Chondrocyte (in vitro differentiated cells): ENCODE measurements around the gene RRAGA. TPM values are rescaled to one million over a fixed set of nuclear protein-coding genes. Genes with fewer than 3 reads are reported as not detected.
A peak's percentile ranks its signal among the peaks of the same experiment; 100 is the strongest.

Source experiments
- DNase-seq: peaks from one replicate; pipeline ENCODE4 v3.0.0; 2021; ENCODE audit warnings: mixed read lengths, low spot score
- H3K27ac Mint-ChIP-seq: one replicate; pipeline ENCODE4 v1.8.0; 2021; ENCODE audit warnings: mild to moderate bottlenecking, moderate library complexity, mixed read lengths; ENCODE audit not compliant: unreplicated experiment
- H3K27me3 Mint-ChIP-seq: 2 replicates; pipeline ENCODE4 v1.8.0; 2021; ENCODE audit warnings: low read depth, mixed read lengths
- H3K36me3 Mint-ChIP-seq: 2 replicates; pipeline ENCODE4 v1.8.0; 2021; ENCODE audit warnings: low read depth, mixed read lengths
- H3K4me1 Mint-ChIP-seq: 2 replicates; pipeline ENCODE4 v1.8.0; 2021; ENCODE audit warnings: low read depth, mild to moderate bottlenecking, mixed read lengths
- H3K4me3 Mint-ChIP-seq: one replicate; pipeline ENCODE4 v1.8.0; 2021; ENCODE audit warnings: mild to moderate bottlenecking, moderate library complexity, mixed read lengths; ENCODE audit not compliant: unreplicated experiment
- H3K9me3 Mint-ChIP-seq: 2 replicates; pipeline ENCODE4 v1.8.0; 2021; ENCODE audit warnings: low read depth, mixed read lengths
- long read RNA-seq: library from polyadenylated mRNA; stranded (forward); transcript quantifications from one replicate; pipeline ENCODE4 v2.0.0, GENCODE V29; 2021
- total RNA-seq: library from RNA; stranded (reverse); gene quantifications from 3 replicates; pipeline ENCODE4 v1.2.1, GENCODE V29; 2021
- TF ChIP-seq, protein P1 (sequence below): fragments of 200-600 bp; sonication (generic); IDR thresholded peaks from 2 replicates; pipeline ENCODE4 v1.5.0; 2021; ENCODE audit warnings: antibody characterized with exemption, mild to moderate bottlenecking, moderate library complexity

RRAGA gene, protein sequence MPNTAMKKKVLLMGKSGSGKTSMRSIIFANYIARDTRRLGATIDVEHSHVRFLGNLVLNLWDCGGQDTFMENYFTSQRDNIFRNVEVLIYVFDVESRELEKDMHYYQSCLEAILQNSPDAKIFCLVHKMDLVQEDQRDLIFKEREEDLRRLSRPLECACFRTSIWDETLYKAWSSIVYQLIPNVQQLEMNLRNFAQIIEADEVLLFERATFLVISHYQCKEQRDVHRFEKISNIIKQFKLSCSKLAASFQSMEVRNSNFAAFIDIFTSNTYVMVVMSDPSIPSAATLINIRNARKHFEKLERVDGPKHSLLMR
- 98.3 to 107 TPM (median 104 TPM) in 3 replicates for total RNA-seq
- long read RNA-seq, transcript RRAGA-201 (1 exons, 1,589 nt): major isoform, 216 of 216 reads
- long read RNA-seq, partial matches to known transcripts: 0 of 216 reads
- long read RNA-seq, other reads (novel, unspliced or antisense): 0 of 216 reads

DNA sequence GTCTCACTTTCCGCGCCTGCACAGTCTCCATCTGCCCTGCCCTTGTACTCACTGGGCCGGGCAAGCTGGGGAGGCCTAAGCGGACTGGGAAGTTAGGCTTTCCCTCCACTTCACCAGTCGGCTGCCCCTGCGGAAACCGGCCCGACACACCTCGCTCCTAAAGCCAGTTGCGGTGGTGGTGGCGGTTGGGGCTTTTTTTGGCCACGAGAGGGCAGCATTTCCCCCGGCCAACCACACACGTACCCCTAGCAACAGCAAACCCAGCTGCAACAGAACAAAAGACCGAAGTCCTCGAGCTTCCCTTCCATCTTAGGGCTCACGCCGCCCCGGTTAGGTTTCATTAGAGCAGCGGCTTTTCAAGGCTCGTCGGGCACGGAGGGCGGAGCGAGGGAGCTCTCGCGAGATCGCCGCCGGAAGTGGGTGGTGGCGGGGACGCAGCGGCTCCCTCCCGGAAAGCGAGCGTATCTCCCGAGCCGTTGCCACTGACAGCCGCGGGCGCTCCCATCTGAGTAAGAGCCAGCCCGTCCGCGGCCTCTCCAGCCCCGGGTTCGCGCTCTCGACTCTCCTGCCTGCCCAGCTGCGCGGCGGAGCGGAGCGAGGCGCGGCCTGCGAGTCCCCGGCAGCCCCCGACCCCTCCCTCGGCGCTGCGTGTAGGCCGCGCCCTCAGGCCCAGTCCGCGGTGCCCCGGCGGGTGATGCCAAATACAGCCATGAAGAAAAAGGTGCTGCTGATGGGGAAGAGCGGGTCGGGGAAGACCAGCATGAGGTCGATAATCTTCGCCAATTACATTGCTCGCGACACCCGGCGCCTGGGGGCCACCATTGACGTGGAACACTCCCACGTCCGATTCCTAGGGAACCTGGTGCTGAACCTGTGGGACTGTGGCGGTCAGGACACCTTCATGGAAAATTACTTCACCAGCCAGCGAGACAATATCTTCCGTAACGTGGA lies at the start of gene RRAGA:
Gene RRAGA, plus strand, starts transcription at position 462 of the 951 bp plus-strand sequence. Its CDS starts 233 bp downstream, at position 695.
- peak; percentile 96 for DNase-seq
- Mint-ChIP-seq H3K36me3 (no peaks in the 10 kb centered on the region), H3K9me3 (no peaks in the 10 kb centered on the region), H3K4me1 (peaks cover 39% of the 10 kb centered on the region), H3K27me3 (no peaks in the 10 kb centered on the region), H3K27ac (peak within 1 kb of the TSS; percentile 96), H3K4me3 (peak within 1 kb of the TSS; percentile 87)
- TF ChIP-seq, protein P1, sequence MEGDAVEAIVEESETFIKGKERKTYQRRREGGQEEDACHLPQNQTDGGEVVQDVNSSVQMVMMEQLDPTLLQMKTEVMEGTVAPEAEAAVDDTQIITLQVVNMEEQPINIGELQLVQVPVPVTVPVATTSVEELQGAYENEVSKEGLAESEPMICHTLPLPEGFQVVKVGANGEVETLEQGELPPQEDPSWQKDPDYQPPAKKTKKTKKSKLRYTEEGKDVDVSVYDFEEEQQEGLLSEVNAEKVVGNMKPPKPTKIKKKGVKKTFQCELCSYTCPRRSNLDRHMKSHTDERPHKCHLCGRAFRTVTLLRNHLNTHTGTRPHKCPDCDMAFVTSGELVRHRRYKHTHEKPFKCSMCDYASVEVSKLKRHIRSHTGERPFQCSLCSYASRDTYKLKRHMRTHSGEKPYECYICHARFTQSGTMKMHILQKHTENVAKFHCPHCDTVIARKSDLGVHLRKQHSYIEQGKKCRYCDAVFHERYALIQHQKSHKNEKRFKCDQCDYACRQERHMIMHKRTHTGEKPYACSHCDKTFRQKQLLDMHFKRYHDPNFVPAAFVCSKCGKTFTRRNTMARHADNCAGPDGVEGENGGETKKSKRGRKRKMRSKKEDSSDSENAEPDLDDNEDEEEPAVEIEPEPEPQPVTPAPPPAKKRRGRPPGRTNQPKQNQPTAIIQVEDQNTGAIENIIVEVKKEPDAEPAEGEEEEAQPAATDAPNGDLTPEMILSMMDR: peak; percentile 98

DNA sequence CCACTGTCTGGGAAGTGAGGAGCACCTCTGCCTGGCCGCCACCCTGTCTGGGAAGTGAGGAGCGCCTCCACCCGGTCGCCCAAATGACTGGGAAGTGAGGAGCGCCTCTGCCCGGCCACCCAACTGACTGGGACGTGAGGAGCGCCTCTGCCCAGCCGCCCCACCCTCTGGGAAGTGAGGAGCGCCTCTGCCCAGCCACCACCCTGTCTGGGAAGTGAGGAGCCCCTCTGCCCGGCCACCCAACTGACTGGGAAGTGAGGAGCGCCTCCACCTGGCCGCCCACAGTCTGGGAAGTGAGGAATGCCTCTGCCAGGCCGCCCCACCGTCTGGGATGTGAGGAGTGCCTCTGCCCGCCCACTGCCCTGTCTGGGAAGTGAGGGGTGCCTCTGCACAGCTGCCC lies 49.1 kb upstream of the RRAGA start:
- H3K4me1 Mint-ChIP-seq: no peaks in the 10 kb centered on the region
- H3K9me3 Mint-ChIP-seq: peaks cover 12% of the 10 kb centered on the region
- TF ChIP-seq, protein P1: no peak
- H3K36me3 Mint-ChIP-seq: peaks cover 1% of the 10 kb centered on the region
- no peak overlapping the region for H3K4me3 Mint-ChIP-seq
- peaks cover 3% of the 10 kb centered on the region for H3K27me3 Mint-ChIP-seq
- DNase-seq: no peak
- H3K27ac Mint-ChIP-seq: no peak overlapping the region

DNA sequence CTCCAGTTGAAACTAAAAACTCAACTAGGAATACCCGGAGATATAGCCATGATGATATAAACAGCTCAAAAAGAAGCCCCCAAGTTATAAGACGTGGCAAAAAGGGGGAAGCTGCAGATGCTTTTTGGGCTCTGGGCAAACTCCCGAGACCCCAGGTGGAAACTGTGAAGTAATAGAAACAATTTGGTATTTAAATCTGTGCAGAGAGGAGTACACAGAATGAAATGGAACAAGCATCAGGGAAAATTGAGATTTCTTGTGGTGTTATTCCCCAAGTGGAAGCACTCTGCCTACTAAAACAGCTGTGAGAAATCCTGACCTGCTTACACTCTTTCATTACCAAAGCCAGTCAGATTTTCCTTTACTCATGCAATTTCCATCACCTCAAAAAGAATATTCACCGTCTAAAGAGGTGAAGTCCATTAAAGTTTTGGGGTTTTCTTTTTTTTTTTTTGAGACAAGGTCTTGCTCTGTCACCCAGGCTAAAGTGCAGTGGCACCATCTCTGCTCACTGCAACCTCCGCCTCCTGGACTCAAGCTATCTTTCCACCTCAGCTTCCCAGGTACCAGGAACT lies 39.7 kb upstream of the RRAGA start:
- no peaks in the 10 kb centered on the region for H3K4me1 Mint-ChIP-seq

DNA sequence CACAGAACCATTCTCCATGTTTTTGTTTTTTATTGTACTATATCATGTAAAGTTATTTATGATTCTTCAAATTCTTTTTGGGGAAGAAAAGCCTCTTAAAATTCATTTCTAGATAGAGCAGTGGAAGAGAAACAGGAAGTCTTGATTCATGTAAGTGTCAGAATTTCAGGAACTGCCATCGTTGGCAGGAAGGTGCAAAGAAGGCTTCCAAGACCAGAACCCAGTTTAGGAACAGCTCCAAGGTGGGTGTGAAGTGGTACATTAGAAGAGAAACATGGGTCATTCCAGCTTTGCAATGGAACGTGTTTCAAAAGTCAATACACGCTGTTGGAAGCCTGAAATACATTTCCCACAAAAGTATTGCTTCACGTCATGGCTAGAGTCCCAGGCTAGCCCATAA lies 31.0 kb upstream of the RRAGA start:
- no peaks in the 10 kb centered on the region for H3K27me3 Mint-ChIP-seq
- TF ChIP-seq, protein P1: no peak
- H3K27ac Mint-ChIP-seq: no peak overlapping the region
- H3K4me3 Mint-ChIP-seq: no peak overlapping the region
- H3K4me1 Mint-ChIP-seq: no peaks in the 10 kb centered on the region
- no peaks in the 10 kb centered on the region for H3K9me3 Mint-ChIP-seq
- no peak for DNase-seq
- H3K36me3 Mint-ChIP-seq: no peaks in the 10 kb centered on the region

More for the DNA sequence above, 39.7 kb upstream of the RRAGA start:
- no peaks in the 10 kb centered on the region for H3K36me3 Mint-ChIP-seq
- no peak for DNase-seq
- no peaks in the 10 kb centered on the region for H3K27me3 Mint-ChIP-seq
- TF ChIP-seq, protein P1: no peak
- no peaks in the 10 kb centered on the region for H3K9me3 Mint-ChIP-seq
- no peak overlapping the region for H3K4me3 Mint-ChIP-seq
- H3K27ac Mint-ChIP-seq: no peak overlapping the region
